HG02623 (cell line): ENCODE results near the gene WSCD2.

Source experiments
- ATAC-seq: cut with Tn5 transposase; IDR thresholded peaks from one replicate; pipeline ENCODE4 v1.9.1; 2021; ENCODE audit warnings: moderate library complexity; ENCODE audit not compliant: unreplicated experiment

Gene WSCD2

DNA sequence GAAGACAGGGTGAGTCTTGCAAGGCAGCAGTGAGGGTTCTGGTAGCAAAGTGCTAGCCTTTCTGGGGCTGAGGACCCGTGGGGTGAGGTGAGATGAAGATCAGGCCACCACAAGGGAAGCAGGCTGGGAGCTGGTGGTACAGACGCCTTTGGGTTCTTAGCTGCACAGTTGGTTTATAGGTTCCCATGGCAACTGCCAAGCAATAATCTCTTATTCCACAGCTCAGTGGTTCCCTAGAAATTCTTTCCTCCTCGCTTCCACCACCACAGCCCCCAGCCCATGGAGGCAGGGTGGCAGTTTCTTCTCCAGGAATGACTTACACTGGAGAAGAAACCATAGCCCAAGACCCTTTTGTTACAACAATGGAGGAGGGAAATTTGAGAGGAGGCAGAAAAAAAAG, 127.9 kb downstream of the WSCD2 start:
- no peak for ATAC-seq

DNA sequence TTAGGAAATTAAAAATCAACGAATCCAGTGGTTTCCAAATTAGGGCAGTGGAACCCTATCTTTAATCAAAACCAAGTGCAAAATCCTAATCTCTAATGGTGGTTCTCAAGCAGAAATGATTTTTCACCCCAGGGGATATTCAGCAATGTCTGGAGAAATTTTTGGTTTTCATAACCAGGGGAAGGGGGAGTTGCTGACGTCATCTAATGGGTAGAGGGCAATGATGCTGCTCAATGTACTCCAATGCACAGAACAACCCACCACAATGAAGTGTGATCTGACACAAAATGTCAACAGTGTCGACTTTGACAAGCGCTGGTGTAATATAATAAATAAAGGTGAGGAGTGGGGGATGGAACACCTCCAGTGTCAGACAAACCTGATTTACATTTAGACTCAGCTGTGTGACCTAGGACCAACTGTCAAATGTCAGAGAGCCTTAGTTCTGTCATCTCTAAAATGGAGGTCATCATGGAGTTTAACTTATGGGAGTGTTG, 128.6 kb downstream of the WSCD2 start:
- no peak for ATAC-seq

DNA sequence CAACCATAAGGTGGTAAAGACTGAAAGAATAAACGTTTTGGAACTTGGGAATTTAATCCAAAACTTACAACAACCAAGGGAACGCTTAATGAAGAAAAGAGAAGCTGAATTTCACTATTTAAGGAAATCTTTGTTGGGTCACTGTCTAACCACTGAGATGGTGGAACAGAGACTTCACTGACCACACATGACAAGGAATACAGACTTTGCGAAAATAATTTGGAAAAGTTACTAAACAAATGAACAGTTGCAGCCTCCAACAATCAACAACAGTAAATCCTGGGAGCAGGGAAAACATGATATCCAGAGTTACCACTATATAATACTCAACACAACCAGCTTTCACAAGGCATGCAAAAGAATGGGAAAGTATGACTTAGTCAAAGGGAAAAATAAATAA, 131.0 kb downstream of the WSCD2 start:
- ATAC-seq, result no peak

DNA sequence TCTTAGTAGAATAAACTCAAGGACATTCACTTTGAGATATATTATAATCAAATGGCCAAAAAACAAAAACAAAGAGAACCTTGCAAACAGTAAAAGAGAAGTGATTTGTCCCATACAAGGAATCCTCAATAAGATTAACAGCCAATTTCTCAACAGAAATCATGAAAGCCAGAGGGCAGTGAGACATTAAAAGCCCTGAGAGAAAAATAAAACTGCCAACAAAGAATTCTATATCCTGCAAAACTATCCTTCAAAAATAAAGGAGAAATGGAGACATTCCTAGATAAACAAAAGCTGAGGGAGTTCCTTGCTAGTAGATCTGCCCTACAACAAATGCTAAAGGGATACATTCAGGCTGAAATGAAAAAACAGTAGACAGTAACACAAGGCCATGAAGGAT, 131.9 kb downstream of the WSCD2 start:
- no peak for ATAC-seq

DNA sequence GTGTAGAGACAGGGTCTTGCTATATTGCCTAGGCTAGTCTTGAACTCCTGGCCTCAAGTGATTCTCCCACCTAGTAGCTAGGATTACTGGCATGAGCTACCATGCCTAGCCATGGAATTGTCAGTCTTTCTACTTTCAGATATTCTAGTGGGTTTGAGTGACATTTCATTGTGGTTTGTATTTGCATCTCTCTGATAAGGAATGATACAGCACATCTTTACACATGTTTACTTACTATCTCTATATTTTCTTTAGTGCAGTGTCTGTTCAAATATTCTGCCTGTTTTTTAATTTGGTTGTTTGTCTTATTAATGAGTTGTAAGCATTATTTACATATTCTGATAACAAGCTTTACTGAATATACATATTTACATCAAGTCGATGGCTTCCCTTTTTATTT, 136.4 kb downstream of the WSCD2 start:
- no peak for ATAC-seq

DNA sequence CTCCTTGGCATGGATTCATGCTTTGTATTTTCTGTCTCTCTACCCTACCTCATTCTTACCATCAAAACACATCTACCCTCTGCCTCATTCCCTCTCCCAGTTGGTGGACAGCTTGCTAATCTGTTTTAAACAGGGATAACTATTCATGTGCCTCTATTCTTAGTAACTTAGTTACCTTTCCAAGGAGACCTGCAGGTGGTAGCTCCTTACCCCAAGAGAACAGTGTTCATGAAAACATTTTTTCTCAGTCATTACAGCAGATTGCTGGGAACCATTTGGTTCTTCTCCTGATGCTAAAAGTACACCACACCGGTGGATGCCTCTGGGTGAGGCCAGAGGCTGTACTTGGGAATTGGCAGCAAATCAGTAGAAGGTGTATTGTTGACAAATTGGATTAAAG, 137.0 kb downstream of the WSCD2 start:
- no peak for ATAC-seq

DNA sequence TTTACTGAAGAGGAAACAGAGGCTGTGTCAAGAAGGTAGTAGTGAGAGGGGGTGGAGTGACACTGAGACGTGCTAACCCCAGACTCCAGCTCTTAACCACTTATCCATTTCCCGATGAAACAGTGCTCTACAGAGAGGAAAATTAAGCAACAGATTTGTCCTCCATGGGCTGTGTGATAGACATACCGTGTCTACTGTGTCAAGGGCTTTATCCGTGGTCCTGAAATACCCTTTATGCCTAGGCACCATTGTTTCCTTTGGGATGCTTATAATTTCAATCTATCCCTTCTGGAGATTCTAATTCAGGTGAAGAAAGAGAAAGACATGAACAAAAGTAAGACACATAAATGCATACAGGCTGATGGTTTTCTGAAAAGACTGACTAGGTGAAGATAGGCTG, 138.4 kb downstream of the WSCD2 start:
- ATAC-seq, result no peak

DNA sequence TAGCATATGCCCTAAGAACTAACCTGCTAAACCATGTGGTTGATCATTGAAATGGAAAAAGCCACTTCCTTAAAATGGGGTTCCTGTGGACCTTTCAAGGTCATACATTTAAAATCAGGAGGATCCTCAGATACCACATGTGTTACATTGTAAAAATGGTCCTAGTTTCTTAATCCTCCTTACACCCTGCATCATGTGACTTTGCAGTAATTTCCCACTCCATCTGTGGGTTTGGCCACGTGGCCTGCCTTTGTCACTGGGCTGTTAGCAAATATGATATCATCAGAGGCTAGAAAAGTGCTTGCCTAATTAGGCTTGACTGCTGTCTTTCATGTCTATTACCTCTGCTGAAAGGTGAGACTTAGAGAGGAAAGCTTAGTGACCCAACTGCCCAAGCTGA, 139.3 kb downstream of the WSCD2 start:
- ATAC-seq, result no peak

DNA sequence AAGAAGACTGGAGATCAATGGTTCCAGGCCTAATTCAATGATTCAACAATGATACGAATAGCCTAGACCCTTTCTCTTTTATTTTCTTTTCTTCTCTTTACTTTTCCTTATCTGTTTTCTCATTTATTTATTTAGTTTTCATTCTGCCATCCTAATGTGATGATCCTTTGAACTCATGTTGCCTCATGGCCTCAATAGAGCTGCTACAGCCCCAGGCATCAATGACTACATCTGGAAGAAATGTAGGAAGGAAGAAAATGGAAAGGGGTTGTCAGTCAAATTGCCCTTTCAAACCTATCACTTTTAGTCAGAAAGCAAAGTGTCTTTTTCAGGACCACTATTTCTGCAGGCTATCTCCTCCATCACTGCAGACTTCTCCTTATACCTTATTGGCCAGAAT, 140.1 kb downstream of the WSCD2 start:
- no peak for ATAC-seq

DNA sequence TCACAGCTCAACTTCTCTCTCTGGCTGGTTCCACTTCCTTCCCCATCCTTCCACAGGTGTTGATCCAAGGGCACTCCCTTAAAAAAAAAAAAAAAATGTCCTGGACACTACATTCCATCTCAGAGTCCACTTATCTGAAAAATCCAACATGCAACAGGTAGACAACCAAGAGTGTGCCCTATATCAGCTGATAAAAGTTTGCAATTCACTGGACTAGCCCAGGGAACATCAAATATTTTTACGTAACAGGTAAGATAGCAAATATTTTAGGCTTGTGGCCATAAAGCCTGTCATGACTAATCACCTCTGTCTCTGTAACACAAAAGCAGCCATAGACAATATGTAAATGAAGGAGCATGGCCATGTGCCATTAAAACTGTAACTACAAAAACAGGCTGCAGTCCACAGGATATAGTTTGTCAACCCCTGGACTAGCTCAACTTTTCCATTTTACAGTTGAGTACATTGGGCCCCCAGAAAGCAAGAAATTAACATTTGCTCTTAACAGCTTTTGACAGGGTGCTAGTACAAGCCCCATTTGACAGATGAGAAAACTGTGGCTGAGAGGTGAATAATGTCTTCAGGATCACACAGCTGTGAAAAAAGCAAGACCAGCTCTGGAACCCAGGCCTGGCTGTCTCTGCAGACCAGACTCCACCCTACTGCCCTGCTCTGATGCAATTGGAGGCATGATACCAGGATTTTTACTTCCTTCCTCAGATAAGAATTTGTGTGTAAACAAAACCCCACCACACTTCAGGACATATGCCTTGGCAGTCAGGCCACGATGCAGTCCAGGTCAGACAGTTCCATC, 141.2 kb downstream of the WSCD2 start:
- no peak for ATAC-seq

DNA sequence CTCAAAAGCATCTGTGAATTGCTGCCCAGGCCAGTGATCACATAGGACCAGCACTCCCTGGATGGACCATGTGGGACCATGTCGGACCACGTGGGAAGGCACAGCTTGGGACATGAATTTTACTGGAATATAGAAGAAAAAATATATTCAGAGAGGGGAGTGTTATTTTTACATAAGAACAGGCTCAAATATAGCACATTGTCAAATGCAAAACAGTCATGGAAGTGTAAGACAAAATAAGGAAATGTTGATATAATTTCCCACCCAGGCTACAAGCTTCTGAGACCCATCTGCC, 141.7 kb downstream of the WSCD2 start:
- ATAC-seq, result no peak

DNA sequence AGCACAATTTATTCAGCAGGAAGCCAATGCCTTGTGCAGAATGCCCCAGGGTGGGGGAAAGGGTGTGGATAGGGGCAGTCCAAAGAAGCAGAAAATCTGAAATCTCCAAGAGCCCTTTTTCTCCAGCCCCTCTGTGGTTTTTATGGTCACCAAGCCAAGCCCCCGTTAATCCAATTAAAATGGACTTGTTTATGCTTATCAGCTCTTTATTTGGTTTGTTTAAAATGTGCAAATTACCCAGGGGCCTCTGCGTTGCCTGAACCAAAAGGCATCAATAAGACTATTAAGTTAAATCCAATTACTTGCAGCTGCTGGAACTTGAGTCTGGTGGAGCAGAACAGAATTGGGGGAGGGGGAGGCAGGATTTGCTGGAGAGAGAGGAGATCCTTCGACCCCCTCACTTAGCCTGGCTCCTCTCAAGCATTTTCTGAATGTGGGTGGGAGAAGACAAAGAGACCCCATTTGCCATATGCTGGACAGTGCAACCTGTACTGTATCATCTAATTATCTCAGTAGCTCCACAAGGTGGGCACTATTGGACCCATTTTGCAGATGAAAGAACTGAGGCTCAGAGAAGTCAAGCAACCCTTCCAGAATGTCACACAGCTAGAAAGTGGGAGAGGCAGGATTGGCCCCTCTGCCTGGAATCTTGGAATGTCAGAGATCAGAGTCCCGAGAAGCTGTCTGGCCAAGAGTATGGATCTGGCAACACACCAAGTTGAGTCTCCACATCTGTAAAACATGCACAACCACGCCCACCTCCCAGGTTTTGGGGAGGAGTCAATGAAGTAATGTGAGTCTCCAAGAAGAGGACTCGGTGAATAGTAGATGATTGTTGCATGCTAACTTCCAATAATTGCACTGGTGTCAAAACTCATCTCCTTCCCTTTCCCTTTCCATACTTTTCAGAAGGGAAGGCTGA, 143.1 kb downstream of the WSCD2 start:
- ATAC-seq, result no peak

DNA sequence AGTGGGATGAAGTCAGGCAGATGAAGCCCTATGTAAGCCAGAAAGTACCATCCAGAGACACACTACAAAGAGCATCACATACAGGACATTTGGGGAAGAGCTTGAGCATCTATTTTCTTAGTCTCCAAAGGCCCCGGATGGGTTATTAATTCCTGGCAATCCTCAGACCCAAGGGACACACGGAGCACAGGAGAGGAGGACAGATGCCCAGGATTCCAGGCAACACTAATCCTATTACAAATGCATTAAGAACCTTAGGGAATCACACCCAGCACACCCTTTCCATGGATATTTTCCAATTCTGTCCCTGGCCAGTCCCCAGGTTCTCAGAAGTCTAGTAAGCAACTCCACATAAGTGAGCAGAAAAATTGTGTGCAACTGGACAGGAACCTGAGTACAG, 144.1 kb downstream of the WSCD2 start:
- no peak for ATAC-seq

DNA sequence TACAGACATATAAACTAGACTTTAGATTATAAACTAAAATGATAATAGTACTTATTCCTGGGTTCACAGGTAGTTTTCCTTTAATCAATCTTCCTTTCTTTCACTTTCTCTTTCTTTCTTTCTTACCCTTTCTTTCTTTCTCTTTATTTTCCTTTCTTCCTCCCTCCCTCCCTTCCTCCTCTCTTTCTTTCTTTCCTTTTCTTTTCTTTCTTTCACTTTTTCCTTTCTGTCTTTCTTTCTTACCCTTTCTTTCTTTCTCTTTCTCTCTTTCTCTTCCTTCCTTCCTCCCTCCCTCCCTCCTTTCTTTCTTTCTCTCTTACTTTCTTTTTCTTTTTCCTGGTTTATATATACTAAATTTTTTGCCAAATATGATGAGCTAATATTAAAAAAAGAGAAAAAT, 148.5 kb downstream of the WSCD2 start:
- no peak for ATAC-seq

DNA sequence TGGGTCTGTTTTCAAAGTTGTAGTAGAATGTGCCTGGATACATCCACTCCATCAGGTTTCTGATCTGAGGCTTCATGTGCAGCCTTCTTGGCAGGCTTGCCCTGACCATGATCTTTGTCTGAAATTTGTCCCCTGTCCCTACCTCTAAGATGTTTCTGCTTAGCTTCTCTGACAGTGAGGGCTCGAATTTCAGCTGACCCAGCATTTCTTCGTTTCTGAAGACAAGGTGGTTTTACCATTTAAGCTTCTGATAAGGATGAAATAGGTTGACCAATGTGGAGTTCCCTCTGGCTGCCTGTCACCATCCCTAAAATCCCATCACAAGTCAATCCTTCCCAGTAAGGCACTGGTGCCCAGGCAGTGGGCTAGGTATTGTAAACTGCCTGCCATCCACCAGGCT, 153.1 kb downstream of the WSCD2 start:
- ATAC-seq, result no peak

DNA sequence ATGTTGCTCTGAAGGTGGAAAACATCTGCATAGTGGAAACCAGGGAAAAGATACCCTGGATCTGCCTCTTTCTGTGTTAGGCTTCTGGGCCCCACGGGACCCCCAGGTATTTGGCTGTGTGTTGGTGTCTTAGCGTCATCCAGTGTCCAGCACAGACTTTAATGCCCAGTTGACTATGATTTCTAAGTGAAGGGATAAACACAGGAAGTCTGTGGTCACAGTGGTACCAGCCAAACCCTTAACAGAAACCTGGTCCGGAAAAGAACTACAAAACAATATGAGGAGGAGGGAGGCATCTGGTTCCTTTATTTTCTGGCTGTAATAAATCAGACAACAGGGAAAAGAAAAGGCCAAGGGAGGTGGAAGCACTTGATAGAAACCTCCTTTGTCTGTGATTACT, 153.6 kb downstream of the WSCD2 start:
- no peak for ATAC-seq

DNA sequence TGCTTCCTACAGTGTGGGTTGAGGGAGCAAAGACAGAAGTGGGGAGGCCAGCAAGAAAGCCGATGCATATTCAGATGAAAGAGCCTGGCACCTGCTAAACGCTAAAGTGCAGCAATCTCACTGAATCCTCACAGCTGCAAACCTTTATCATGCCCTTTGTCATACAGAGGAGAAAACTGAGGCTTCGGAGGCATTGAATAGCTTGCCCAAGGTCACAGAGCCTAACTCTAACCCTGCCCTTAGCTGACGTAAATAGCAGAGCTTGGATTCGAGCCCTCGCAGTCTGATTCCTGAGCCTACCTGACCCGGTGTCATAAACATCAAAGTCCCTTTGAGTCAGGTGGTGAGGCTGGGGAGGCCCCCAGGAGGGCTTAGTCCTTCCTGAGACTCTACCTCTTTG, 155.1 kb downstream of the WSCD2 start:
- ATAC-seq, result no peak

DNA sequence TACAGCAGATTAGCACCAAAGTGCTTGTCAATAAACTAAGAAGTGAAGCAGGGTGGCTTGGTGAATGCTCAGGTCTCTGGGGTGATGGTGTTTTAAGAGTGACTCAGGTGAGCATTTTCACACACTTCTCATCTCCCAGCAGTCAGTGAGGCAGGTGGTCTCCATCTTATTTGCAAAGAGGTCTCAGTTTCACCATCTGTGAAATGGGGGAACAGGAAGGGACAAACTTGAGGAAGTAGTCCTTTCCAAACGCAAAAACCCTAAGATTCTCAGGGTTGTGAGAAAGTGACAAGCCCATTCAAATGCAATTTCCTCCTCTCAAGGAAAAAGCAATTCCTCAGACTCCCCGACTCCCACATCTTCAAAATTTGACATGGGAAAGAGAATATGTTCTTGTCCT, 155.9 kb downstream of the WSCD2 start:
- no peak for ATAC-seq

DNA sequence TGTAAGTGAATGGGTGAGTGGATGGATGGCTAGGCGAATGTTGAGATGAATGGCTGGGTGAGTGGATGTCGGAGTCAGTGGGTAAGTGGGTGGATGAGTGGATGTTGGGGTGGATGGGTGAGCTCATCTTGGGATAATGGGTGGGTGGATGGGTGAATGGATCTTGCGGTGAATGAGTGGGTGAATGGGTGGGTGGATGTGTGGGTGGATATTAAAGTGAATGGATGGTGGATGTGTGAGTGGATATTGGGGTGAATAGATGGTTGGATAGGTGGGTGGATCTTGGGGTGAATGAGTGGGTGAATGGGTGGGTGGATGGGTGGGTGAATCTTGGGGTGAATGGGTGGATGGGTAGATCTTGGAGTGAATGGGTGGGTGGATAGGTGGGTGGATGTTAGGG, 158.1 kb downstream of the WSCD2 start:
- ATAC-seq, result no peak

DNA sequence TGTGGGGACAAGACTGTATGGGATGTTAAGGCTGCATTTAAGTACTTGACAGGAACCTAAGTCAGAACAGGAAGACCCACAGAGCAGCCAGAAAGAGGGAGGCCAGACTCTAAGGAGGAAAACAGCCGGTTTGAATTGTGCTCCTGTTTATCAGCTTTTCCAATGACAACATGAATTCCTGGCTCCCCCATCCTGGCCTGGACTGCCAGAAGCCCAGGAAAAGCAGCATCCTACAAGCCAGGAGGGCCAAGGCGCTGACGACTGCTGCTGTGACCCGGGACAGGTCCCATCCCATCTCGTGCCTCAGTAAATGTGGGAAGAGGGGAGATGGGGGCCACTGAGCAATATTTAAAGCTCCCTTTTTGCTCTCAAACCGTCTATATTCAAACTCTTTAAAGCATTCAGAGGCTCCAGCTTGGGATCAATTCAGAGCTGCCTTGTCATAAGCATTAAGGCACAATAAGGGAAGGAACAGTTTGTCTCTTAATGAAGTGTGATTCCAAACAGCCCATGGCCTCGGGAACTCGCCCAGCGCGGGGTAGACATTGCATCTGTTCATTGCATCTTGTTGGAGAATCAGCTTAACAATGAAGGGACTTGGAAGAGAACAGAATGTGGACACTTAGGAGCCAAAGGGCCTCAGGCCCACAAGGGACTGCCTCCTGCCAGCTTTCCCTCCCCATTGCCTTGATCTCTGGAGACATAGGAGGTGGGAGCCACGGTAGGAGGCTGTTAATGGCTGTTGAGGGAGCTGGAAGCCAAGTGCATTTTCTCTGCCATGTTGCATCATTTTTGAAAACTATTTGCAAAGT, 160.5 kb downstream of the WSCD2 start:
- no peak for ATAC-seq

DNA sequence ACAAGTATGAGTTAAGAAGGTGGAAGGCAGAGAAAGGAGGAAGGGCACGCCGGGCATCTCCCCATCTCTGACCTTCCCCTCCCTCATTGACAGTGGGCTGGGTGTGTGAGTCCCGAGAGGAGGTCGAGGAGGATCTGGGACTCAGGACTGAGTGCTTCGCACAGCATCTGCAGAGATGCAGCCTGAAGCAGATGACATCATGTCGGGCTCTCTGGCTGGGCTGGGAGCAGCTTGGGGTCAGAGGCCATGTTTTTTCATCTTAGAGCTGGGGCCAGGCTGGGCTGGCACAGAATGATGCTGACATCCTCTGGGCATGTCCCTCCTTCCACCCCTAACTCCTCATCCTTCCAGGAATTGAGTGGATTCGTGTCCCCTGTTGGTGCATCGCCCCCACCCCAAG, 166.6 kb downstream of the WSCD2 start:
- ATAC-seq, result no peak
